Heart left ventricle (tissue), 16 donors: ENCODE measurements around the gene STK11. TPM values are rescaled to one million over a fixed set of nuclear protein-coding genes. Genes with fewer than 3 reads are reported as not detected.

ENCODE experiments used
- ATAC-seq, 4 donors: fragments of 200-7000 bp; cut with Tn5 transposase; one replicate each; pipeline ENCODE4 v1.9.1; 2020 to 2022; ENCODE audit warnings: moderate library complexity in 4 of 4, mild to moderate bottlenecking in 3 of 4, moderate number of reproducible peaks in 1 of 4
- DNase-seq, 5 donors: peaks; one replicate each; pipeline ENCODE4 v3.0.0-alpha.2; 2020
- H3K27ac ChIP-seq, 12 donors: fragments of 200-600 bp; sonication (generic) in 4 of 12; one replicate each; pipeline versions ENCODE4 v1.5.0 to v1.8.0; 2016 to 2022; ENCODE audit warnings: mild to moderate bottlenecking in 2 of 12
- H3K27me3 ChIP-seq, 9 donors: fragments of 200-600 bp; sonication (generic) in 2 of 9; one replicate each; pipeline versions ENCODE4 v1.5.1 to v1.8.0; 2016 to 2022; ENCODE audit warnings: mild to moderate bottlenecking in 3 of 9
- H3K36me3 ChIP-seq, 9 donors: fragments of 200-600 bp; sonication (generic) in 2 of 9; one replicate each; pipeline versions ENCODE4 v1.5.0 to v1.8.0; 2018 to 2022; ENCODE audit warnings: mild to moderate bottlenecking in 2 of 9
- H3K4me1 ChIP-seq, 12 donors: fragments of 200-600 bp; sonication (generic) in 4 of 12; one replicate each; pipeline versions ENCODE4 v1.5.0 to v1.8.0; 2016 to 2022; ENCODE audit warnings: mild to moderate bottlenecking in 3 of 12
- H3K4me3 ChIP-seq, 12 donors: fragments of 200-600 bp; sonication (generic) in 4 of 12; one replicate each; pipeline versions ENCODE4 v1.5.0 to v1.8.0; 2017 to 2022; ENCODE audit warnings: mild to moderate bottlenecking in 9 of 12, moderate library complexity in 4 of 12
- H3K9me3 ChIP-seq, 12 donors: fragments of 200-600 bp; sonication (generic) in 4 of 12; one replicate each; pipeline versions ENCODE4 v1.5.0 to v1.8.0; 2016 to 2022; ENCODE audit warnings: mild to moderate bottlenecking in 1 of 12
- CTCF ChIP-seq, 12 donors: fragments of 200-600 bp; sonication (generic) in 4 of 12; IDR thresholded peaks; one replicate each; pipeline versions ENCODE4 v1.5.0 to v1.8.0; 2018 to 2022; ENCODE audit warnings: antibody characterized with exemption in 12 of 12, mild to moderate bottlenecking in 5 of 12
- POLR2A ChIP-seq, 2 donors: fragments of 450-650 bp; IDR thresholded peaks; one replicate each; pipeline ENCODE4 v1.6.1; 2017; ENCODE audit warnings: antibody characterized with exemption in 2 of 2, mild to moderate bottlenecking in 2 of 2, moderate library complexity in 2 of 2
- WGBS, 4 donors: extraction: QIAGEN DNeasy Blood & Tissue Kit in 2 of 4; methylation state at CpG; one replicate each; pipeline versions ENCODE4 v1.1.5 to v1.1.7; 2013 to 2018; 5-methylcytosine and 5-hydroxymethylcytosine counted together
- intact Hi-C, 10 donors: fragments of 100-400 bp; cut with DNase I; formaldehyde crosslinking; loops; one replicate each; pipeline versions ENCODE4 v1.11.1 to v1.14.2; 2022
- polyA plus RNA-seq, 2 donors: library from polyadenylated mRNA; stranded (reverse); fragments of 200-250 nt; gene quantifications; one replicate each; pipeline ENCODE4 v1.2.3, GENCODE V29; 2013
- total RNA-seq, 9 donors: library from RNA; depleted of rRNA in 2 of 9; stranded (reverse); fragments of >200 nt in 2 of 9; fragmentation: NEBNext Ultra II Directional in 3 of 9; extraction: Animal tissue kit (Norgen Biotek cat#: 25700) in 3 of 9; gene quantifications; one replicate each; pipeline versions ENCODE4 v1.1.0 to v1.2.4, GENCODE V29; 2016 to 2023
- donor health status: ischemic (EF 13 %, LVEDD 7.1; RV severe dilation, severe dysfunction).
- donor health status: healthy with polysubstance abuse.
- donor health status: DM: no; HTN: yes; CAD: no.
- donor health status: DM: no; HTN: no; CAD: no.
- donor health status: ischemic (EF 25% LVEDD 6.9; RV normal size, moderate dysfunction).
- donor health status: ischemic (EF 25% LVEDD 5.7; RV mildly dilated, moderate dysfunction).
- donor health status: healthy.
- donor health status: DM: yes; HTN: yes; CAD: no.
- donor health status: ischemic (EF 35%, LVEDD 5.7; RV mildly dilated, moderate dysfunction).
- donor health status: nonischemic (EF 11% LVEDD 7.7; RV severe dilation, severe dysfunction).
- donor health status: DM: yes; HTN: yes; CAD: no.
- donor health status: PGD.
- donor health status: ischemic (EF 29% LVEDD 5.4; RV normal size, mild dysfunction).
- donor health status: nonischemic (EF 23%, LVEDD 6.1; RV moderate dilation, normal function).

The STK11 gene
- total and polyA plus RNA-seq, 11 donors, result 44.7 to 92.0 (median 50.7) TPM

GRCh38 chr19:1235625-1236538, 30.3 kb downstream of the STK11 start:
- Histone ChIP-seq H3K36me3 (no peaks in the 10 kb centered on the region), H3K4me1 (peaks cover 1 to 62% (median 34%) of the 10 kb centered on the region in 12 donors), H3K27me3 (peaks cover 0 to 15% (median 0%) of the 10 kb centered on the region in 9 donors), H3K9me3 (no peaks in the 10 kb centered on the region), H3K27ac (no peak overlapping the region), H3K4me3 (peak overlapping the region in 1 of 12 donors; percentile 16)
- WGBS, 4 donors, result 81 to 89% (median 88%) methylated on average over 26 to 39 of the region's 39 CpGs
- TF ChIP-seq POLR2A (IDR thresholded peaks at IDR 0.05) (no peak), CTCF (IDR thresholded peaks at IDR 0.05) (no peak)
- intact Hi-C loops, result loop anchor here in 1 of 10 donors (5.0 kb wide), 1 partner anchor 124 kb away; no protein-coding TSS in a partner anchor
- ATAC-seq (no peak), DNase-seq (no peak)

- DNase-seq (no peak), ATAC-seq (no peak)
- whole genome bisulfite sequencing, 4 donors, result 22 to 100% (median 38%) methylated on average over 1 to 42 of the region's 42 CpGs
- Histone ChIP-seq H3K4me1 (peaks cover 5 to 67% (median 39%) of the 10 kb centered on the region in 12 donors), H3K27me3 (peaks cover 0 to 15% (median 0%) of the 10 kb centered on the region in 9 donors), H3K27ac (peak overlapping the region in 2 of 12 donors; percentile 56 to 68), H3K9me3 (no peaks in the 10 kb centered on the region), H3K36me3 (no peaks in the 10 kb centered on the region), H3K4me3 (peak overlapping the region; percentile 18 to 79 (median 64))
- TF ChIP-seq CTCF (IDR thresholded peaks at IDR 0.05), result no peak
- TF ChIP-seq POLR2A (IDR thresholded peaks at IDR 0.05), result no peak
- intact Hi-C loops, result loop anchor here in 1 of 10 donors (5.0 kb wide), 1 partner anchor 124 kb away; no protein-coding TSS in a partner anchor
Measured at GRCh38 chr19:1236576-1236975, 31.0 kb downstream of the STK11 start.

GRCh38 chr19:1237027-1237659, 31.6 kb downstream of the STK11 start:
- peak in 2 of 5 donors; percentile 37 to 72 for DNase-seq
- intact Hi-C loops, result loop anchor here in 1 of 10 donors (5.0 kb wide), 1 partner anchor 125 kb away; no protein-coding TSS in a partner anchor
- H3K27ac ChIP-seq, result peak overlapping the region in 6 of 12 donors; percentile 35 to 68 (median 56)
- TF ChIP-seq CTCF (IDR thresholded peaks at IDR 0.05) (no peak), POLR2A (IDR thresholded peaks at IDR 0.05) (no peak)
- peak overlapping the region; percentile 18 to 79 (median 64) for H3K4me3 ChIP-seq
- no peaks in the 10 kb centered on the region for H3K36me3 ChIP-seq
- no peaks in the 10 kb centered on the region for H3K9me3 ChIP-seq
- 0 to 1% (median 1%) methylated on average over 11 to 60 of the region's 60 CpGs for WGBS, 4 donors
- peaks cover 0 to 15% (median 0%) of the 10 kb centered on the region in 9 donors for H3K27me3 ChIP-seq
- peaks cover 5 to 66% (median 39%) of the 10 kb centered on the region in 12 donors for H3K4me1 ChIP-seq
- peak in 1 of 4 donors; percentile 17 for ATAC-seq
